ENCODE results near the gene SMYD1. TPM values are rescaled to one million over a fixed set of nuclear protein-coding genes. Genes with fewer than 3 reads are reported as not detected.
"Not testable (repeated sequence)": the region's sequence is repeated elsewhere in the genome, so short reads cannot be mapped to it uniquely, and the experiment has no call there.

SMYD1 gene
- total RNA-seq: not detected

- ChIA-PET CTCF (no interaction called here), POLR2A (no interaction called here)
- Mint-ChIP-seq H3K27ac (no peak within 1 kb of the TSS), H3K36me3 (ENCODE audit: low read depth) (no peaks in the 10 kb centered on the region), H3K27me3 (ENCODE audit: low read depth) (no peaks in the 10 kb centered on the region), H3K4me1 (ENCODE audit: low read depth) (no peaks in the 10 kb centered on the region), H3K9me3 (ENCODE audit: insufficient read depth) (no peaks in the 10 kb centered on the region), H3K4me3 (no peak within 1 kb of the TSS)
- no peak for DNase-seq
- no peak for ATAC-seq
Measured at GRCh38 chr2:88067598-88067997, at the start of gene SMYD1. Gene SMYD1, plus strand, starts transcription at chr2:88067825. Its CDS starts 40 bp downstream, at chr2:88067865.

GRCh38 chr2:88018077-88018805 is 49.4 kb upstream of the SMYD1 start:
- not testable (repeated sequence) for ATAC-seq; H3K36me3 Mint-ChIP-seq (ENCODE audit: low read depth); DNase-seq; H3K27ac Mint-ChIP-seq; H3K9me3 Mint-ChIP-seq (ENCODE audit: insufficient read depth); H3K27me3 Mint-ChIP-seq (ENCODE audit: low read depth)
- POLR2A ChIA-PET: interaction anchor here (1.6 kb wide), 1 partner anchor 42 kb away, joined by 8 read pairs; no protein-coding TSS in a partner anchor
- CTCF ChIA-PET: interaction anchor here (1.2 kb wide), 1 partner anchor 42 kb away, joined by 5 read pairs; no protein-coding TSS in a partner anchor
- H3K4me3 Mint-ChIP-seq: peak overlapping the region; percentile 98
- peaks cover 28% of the 10 kb centered on the region for H3K4me1 Mint-ChIP-seq (ENCODE audit: low read depth)

- H3K4me3 Mint-ChIP-seq: no peak overlapping the region
- DNase-seq (no peak), ATAC-seq (no peak)
- ChIA-PET CTCF (interaction anchor here (1.2 kb wide), 1 partner anchor 41 kb away, joined by 5 read pairs; no protein-coding TSS in a partner anchor), POLR2A (no interaction called here)
- H3K36me3 Mint-ChIP-seq (ENCODE audit: low read depth): peaks cover 6% of the 10 kb centered on the region
- H3K27ac Mint-ChIP-seq: no peak overlapping the region
- H3K27me3 Mint-ChIP-seq (ENCODE audit: low read depth): no peaks in the 10 kb centered on the region
- H3K9me3 Mint-ChIP-seq (ENCODE audit: insufficient read depth): peaks cover 4% of the 10 kb centered on the region
- peaks cover 28% of the 10 kb centered on the region for H3K4me1 Mint-ChIP-seq (ENCODE audit: low read depth)
Measured at GRCh38 chr2:88018909-88019308, 48.7 kb upstream of the SMYD1 start.

GRCh38 chr2:88019985-88020384 is 47.6 kb upstream of the SMYD1 start:
- CTCF ChIA-PET: no interaction called here
- no peak for ATAC-seq

GRCh38 chr2:88022669-88022921 is 45.0 kb upstream of the SMYD1 start:
- Mint-ChIP-seq H3K4me1 (ENCODE audit: low read depth) (peaks cover 11% of the 10 kb centered on the region), H3K36me3 (ENCODE audit: low read depth) (peaks cover 19% of the 10 kb centered on the region), H3K27me3 (ENCODE audit: low read depth) (no peaks in the 10 kb centered on the region), H3K4me3 (no peak overlapping the region), H3K9me3 (ENCODE audit: insufficient read depth) (peaks cover 4% of the 10 kb centered on the region), H3K27ac (no peak overlapping the region)
- ChIA-PET CTCF (no interaction called here), POLR2A (interaction anchor here (0.7 kb wide), 1 partner anchor 38 kb away, joined by 4 read pairs; no protein-coding TSS in a partner anchor)
- ATAC-seq (no peak), DNase-seq (no peak)

More at GRCh38 chr2:88019985-88020384, 47.6 kb upstream of the SMYD1 start:
- Mint-ChIP-seq H3K27ac (no peak overlapping the region), H3K4me1 (ENCODE audit: low read depth) (peaks cover 28% of the 10 kb centered on the region), H3K4me3 (no peak overlapping the region), H3K36me3 (ENCODE audit: low read depth) (peaks cover 6% of the 10 kb centered on the region), H3K9me3 (ENCODE audit: insufficient read depth) (peaks cover 4% of the 10 kb centered on the region), H3K27me3 (ENCODE audit: low read depth) (no peaks in the 10 kb centered on the region)
- POLR2A ChIA-PET: no interaction called here
- no peak for DNase-seq

- POLR2A ChIA-PET: interaction anchor here (0.9 to 1.6 kb wide), 2 partner anchors 8 to 30 kb away, joined by 5 to 13 read pairs; partner anchors contain the start of gene RNU2-63P
- Mint-ChIP-seq H3K4me3 (no peak overlapping the region), H3K27ac (no peak overlapping the region), H3K4me1 (ENCODE audit: low read depth) (peaks cover 9% of the 10 kb centered on the region), H3K36me3 (ENCODE audit: low read depth) (peaks cover 29% of the 10 kb centered on the region), H3K9me3 (ENCODE audit: insufficient read depth) (no peaks in the 10 kb centered on the region), H3K27me3 (ENCODE audit: low read depth) (no peaks in the 10 kb centered on the region)
- DNase-seq (no peak), ATAC-seq (no peak)
- CTCF ChIA-PET: no interaction called here
Measured at GRCh38 chr2:88024509-88024908, 43.1 kb upstream of the SMYD1 start.

- H3K4me3 Mint-ChIP-seq: no peak overlapping the region
Measured at GRCh38 chr2:88027697-88028389, 39.8 kb upstream of the SMYD1 start.

GRCh38 chr2:88028931-88029330 is 38.7 kb upstream of the SMYD1 start:
- DNase-seq: no peak
- CTCF ChIA-PET: interaction anchor here (0.8 kb wide), 1 partner anchor 31 kb away, joined by 5 read pairs; no protein-coding TSS in a partner anchor
- H3K4me1 Mint-ChIP-seq (ENCODE audit: low read depth): peaks cover 9% of the 10 kb centered on the region
- no peak overlapping the region for H3K27ac Mint-ChIP-seq
- POLR2A ChIA-PET: no interaction called here
- H3K27me3 Mint-ChIP-seq (ENCODE audit: low read depth): no peaks in the 10 kb centered on the region
- no peak for ATAC-seq
- no peak overlapping the region for H3K4me3 Mint-ChIP-seq
- no peaks in the 10 kb centered on the region for H3K9me3 Mint-ChIP-seq (ENCODE audit: insufficient read depth)
- peaks cover 43% of the 10 kb centered on the region for H3K36me3 Mint-ChIP-seq (ENCODE audit: low read depth)

More at GRCh38 chr2:88027697-88028389, 39.8 kb upstream of the SMYD1 start:
- CTCF ChIA-PET: interaction anchor here (0.8 to 1.0 kb wide), 2 partner anchors 33 to 46 kb away, joined by 3 read pairs; no protein-coding TSS in a partner anchor
- Mint-ChIP-seq H3K27ac (peak overlapping the region; percentile 45), H3K4me1 (ENCODE audit: low read depth) (peaks cover 9% of the 10 kb centered on the region), H3K9me3 (ENCODE audit: insufficient read depth) (no peaks in the 10 kb centered on the region), H3K27me3 (ENCODE audit: low read depth) (no peaks in the 10 kb centered on the region), H3K36me3 (ENCODE audit: low read depth) (peaks cover 37% of the 10 kb centered on the region)
- POLR2A ChIA-PET: interaction anchor here (2.2 kb wide), 1 partner anchor 12 kb away, joined by 22 read pairs; the partner anchor contains the start of gene RNU2-63P
- ATAC-seq: peak; percentile 53
- no peak for DNase-seq

GRCh38 chr2:88032070-88032702 is 35.4 kb upstream of the SMYD1 start:
- Mint-ChIP-seq H3K27me3 (ENCODE audit: low read depth) (no peaks in the 10 kb centered on the region), H3K36me3 (ENCODE audit: low read depth) (peaks cover 52% of the 10 kb centered on the region), H3K9me3 (ENCODE audit: insufficient read depth) (peaks cover 12% of the 10 kb centered on the region), H3K4me3 (no peak overlapping the region), H3K4me1 (ENCODE audit: low read depth) (peaks cover 9% of the 10 kb centered on the region), H3K27ac (no peak overlapping the region)
- ChIA-PET POLR2A (no interaction called here), CTCF (interaction anchor here (1.5 kb wide), 1 partner anchor 28 kb away, joined by 3 read pairs; no protein-coding TSS in a partner anchor)
- ATAC-seq (no peak), DNase-seq (no peak)

- CTCF ChIA-PET: interaction anchor here (1.3 to 2.4 kb wide), 2 partner anchors 24 to 34 kb away, joined by 3 to 8 read pairs; no protein-coding TSS in a partner anchor
- Mint-ChIP-seq H3K27ac (no peak overlapping the region), H3K4me3 (no peak overlapping the region), H3K36me3 (ENCODE audit: low read depth) (peaks cover 57% of the 10 kb centered on the region), H3K4me1 (ENCODE audit: low read depth) (no peaks in the 10 kb centered on the region), H3K9me3 (ENCODE audit: insufficient read depth) (peaks cover 12% of the 10 kb centered on the region), H3K27me3 (ENCODE audit: low read depth) (no peaks in the 10 kb centered on the region)
- POLR2A ChIA-PET: no interaction called here
- DNase-seq (no peak), ATAC-seq (no peak)
Measured at GRCh38 chr2:88036182-88036581, 31.4 kb upstream of the SMYD1 start.

GRCh38 chr2:88036606-88037005 is 31.0 kb upstream of the SMYD1 start:
- POLR2A ChIA-PET: no interaction called here
- H3K9me3 Mint-ChIP-seq (ENCODE audit: insufficient read depth): peaks cover 12% of the 10 kb centered on the region
- H3K27me3 Mint-ChIP-seq (ENCODE audit: low read depth): no peaks in the 10 kb centered on the region
- peaks cover 58% of the 10 kb centered on the region for H3K36me3 Mint-ChIP-seq (ENCODE audit: low read depth)
- CTCF ChIA-PET: interaction anchor here (1.3 to 2.4 kb wide), 2 partner anchors 24 to 35 kb away, joined by 3 to 8 read pairs; no protein-coding TSS in a partner anchor
- H3K27ac Mint-ChIP-seq: no peak overlapping the region
- no peaks in the 10 kb centered on the region for H3K4me1 Mint-ChIP-seq (ENCODE audit: low read depth)
- ATAC-seq (no peak), DNase-seq (no peak)
- H3K4me3 Mint-ChIP-seq: no peak overlapping the region
